Tibial artery (tissue), 4 donors: ENCODE results near the gene DISC1.

Source experiments
- DNase-seq, 2 donors: peaks; one replicate each; pipeline ENCODE4 v3.0.0-alpha.2; 2019
- H3K27ac ChIP-seq, 2 donors: fragments of 200-600 bp; sonication (generic) in 1 of 2; 1 replicate in 1 of 2; 2 replicates in 1 of 2; pipeline ENCODE4 v1.5.1; 2018 to 2019; ENCODE audit warnings: mild to moderate bottlenecking in 1 of 2
- H3K27me3 ChIP-seq, 2 donors: fragments of 200-600 bp; sonication (generic) in 1 of 2; one replicate each; pipeline versions ENCODE4 v1.5.1 to v1.6.0; 2016 to 2019
- H3K36me3 ChIP-seq, 3 donors: fragments of 200-600 bp; sonication (generic) in 2 of 3; one replicate each; pipeline ENCODE4 v1.5.1; 2016 to 2019; ENCODE audit warnings: mild to moderate bottlenecking in 2 of 3
- H3K4me1 ChIP-seq, 4 donors: fragments of 200-600 bp; sonication (generic) in 2 of 4; 1 replicate in 3 of 4; 2 replicates in 1 of 4; pipeline ENCODE4 v1.5.1; 2016 to 2019
- H3K4me3 ChIP-seq, 2 donors: fragments of 200-600 bp; sonication (generic) in 1 of 2; 1 replicate in 1 of 2; 2 replicates in 1 of 2; pipeline ENCODE4 v1.5.1; 2018 to 2019; ENCODE audit warnings: mild to moderate bottlenecking in 2 of 2
- H3K9me3 ChIP-seq, 3 donors: fragments of 200-600 bp; sonication (generic) in 1 of 3; one replicate each; pipeline ENCODE4 v1.5.1; 2016 to 2019
- intact Hi-C: fragments of 100-400 bp; cut with DNase I; formaldehyde crosslinking; loops from one replicate; pipeline ENCODE4 v1.15.0; 2023; ENCODE audit warnings: low total_unique reads
- TF ChIP-seq, protein P1 (sequence below), 2 experiments: fragments of 200-600 bp in 1 of 2; fragments of 450-650 bp in 1 of 2; IDR thresholded peaks; one replicate each; pipeline ENCODE4 v1.5.1; 2017 to 2019; ENCODE audit warnings: antibody characterized with exemption in 2 of 2, mild to moderate bottlenecking in 1 of 2, moderate library complexity in 1 of 2

The DISC1 gene

DNA sequence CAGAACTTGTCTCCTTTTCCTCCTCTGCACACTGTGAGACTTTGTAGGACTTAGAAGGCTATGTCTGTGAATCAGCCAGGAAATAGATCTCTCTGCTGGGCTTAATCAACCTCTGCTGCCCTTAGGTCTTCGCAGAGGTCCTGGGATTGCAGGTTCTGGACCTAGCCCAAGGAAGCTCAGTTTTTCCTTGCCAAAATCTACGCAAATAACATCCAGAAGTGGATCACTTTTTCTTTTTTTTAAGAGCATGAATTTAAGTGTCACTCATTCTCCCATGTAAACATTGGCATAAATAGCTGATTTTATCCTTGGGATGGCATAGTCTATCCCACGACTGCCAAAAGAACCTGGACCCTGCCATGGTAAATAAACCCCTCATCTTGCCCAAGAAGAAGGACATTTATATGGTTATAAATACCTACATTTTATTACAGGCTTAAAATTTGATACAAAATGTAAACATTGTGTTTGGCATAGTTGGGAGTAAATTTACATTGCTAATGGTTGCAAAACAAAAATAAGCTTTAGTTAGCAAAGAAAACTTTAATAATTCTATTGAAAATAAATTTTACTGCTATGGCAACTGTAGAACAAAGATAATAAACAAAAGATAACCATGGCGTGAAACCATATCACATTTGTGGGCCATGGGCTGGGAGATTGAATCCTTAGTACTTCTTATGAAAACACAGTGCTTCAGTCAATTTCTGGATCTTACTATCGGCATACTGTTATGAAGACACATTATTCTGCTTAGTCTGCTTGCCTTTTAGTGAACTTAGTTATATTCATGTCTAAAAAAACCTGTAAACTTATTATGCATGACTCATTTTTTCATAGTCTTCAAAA lies 24.5 kb upstream of the DISC1 start:
- TF ChIP-seq, protein P1, sequence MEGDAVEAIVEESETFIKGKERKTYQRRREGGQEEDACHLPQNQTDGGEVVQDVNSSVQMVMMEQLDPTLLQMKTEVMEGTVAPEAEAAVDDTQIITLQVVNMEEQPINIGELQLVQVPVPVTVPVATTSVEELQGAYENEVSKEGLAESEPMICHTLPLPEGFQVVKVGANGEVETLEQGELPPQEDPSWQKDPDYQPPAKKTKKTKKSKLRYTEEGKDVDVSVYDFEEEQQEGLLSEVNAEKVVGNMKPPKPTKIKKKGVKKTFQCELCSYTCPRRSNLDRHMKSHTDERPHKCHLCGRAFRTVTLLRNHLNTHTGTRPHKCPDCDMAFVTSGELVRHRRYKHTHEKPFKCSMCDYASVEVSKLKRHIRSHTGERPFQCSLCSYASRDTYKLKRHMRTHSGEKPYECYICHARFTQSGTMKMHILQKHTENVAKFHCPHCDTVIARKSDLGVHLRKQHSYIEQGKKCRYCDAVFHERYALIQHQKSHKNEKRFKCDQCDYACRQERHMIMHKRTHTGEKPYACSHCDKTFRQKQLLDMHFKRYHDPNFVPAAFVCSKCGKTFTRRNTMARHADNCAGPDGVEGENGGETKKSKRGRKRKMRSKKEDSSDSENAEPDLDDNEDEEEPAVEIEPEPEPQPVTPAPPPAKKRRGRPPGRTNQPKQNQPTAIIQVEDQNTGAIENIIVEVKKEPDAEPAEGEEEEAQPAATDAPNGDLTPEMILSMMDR (IDR thresholded peaks at IDR 0.05) = no peak
- H3K27ac ChIP-seq = peak overlapping the region in 1 of 2 donors; percentile 13
- intact Hi-C loops = loop anchor here (5.0 kb wide), 1 partner anchor 245 kb away; no protein-coding TSS in a partner anchor
- peaks cover 0 to 26% (median 5%) of the 10 kb centered on the region in 4 donors for H3K4me1 ChIP-seq
- no peaks in the 10 kb centered on the region for H3K27me3 ChIP-seq
- H3K36me3 ChIP-seq = no peaks in the 10 kb centered on the region
- H3K4me3 ChIP-seq = no peak overlapping the region
- no peaks in the 10 kb centered on the region for H3K9me3 ChIP-seq
- no peak for DNase-seq

DNA sequence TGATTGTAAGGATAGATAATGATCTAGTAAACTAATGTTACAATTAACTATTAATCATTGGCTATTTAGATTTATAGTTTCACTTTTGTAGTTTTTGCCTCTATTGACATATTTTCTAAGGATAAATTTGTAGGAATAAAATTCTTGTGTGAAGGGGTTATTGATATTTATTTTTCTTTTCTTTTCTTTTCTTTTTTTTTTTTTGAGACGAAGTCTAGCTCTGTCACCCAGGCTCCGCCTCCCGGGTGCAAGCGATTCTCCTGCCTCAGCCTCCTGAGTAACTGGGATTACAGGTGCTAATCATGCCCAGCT lies 24.0 kb upstream of the DISC1 start:
- no peaks in the 10 kb centered on the region for H3K9me3 ChIP-seq
- DNase-seq = no peak
- peaks cover 0 to 26% (median 5%) of the 10 kb centered on the region in 4 donors for H3K4me1 ChIP-seq
- no peak overlapping the region for H3K27ac ChIP-seq
- no peaks in the 10 kb centered on the region for H3K36me3 ChIP-seq
- H3K27me3 ChIP-seq = no peaks in the 10 kb centered on the region
- no peak overlapping the region for H3K4me3 ChIP-seq
- intact Hi-C loops = loop anchor here (5.0 kb wide), 1 partner anchor 245 kb away; no protein-coding TSS in a partner anchor
- TF ChIP-seq, protein P1 (IDR thresholded peaks at IDR 0.05) = no peak

GRCh38 chr1:231603598-231604275 lies 22.9 kb upstream of the DISC1 start:
- Histone ChIP-seq H3K36me3 (no peaks in the 10 kb centered on the region), H3K9me3 (no peaks in the 10 kb centered on the region), H3K27ac (peak overlapping the region in 1 of 2 donors; percentile 4), H3K4me3 (peak overlapping the region; percentile 46 to 47), H3K27me3 (no peaks in the 10 kb centered on the region), H3K4me1 (peaks cover 0 to 26% (median 5%) of the 10 kb centered on the region in 4 donors)
- no peak for DNase-seq
- intact Hi-C loops = loop anchor here (5.0 kb wide), 1 partner anchor 246 kb away; no protein-coding TSS in a partner anchor
- TF ChIP-seq, protein P1 (IDR thresholded peaks at IDR 0.05) = peak; percentile 61 to 75

DNA sequence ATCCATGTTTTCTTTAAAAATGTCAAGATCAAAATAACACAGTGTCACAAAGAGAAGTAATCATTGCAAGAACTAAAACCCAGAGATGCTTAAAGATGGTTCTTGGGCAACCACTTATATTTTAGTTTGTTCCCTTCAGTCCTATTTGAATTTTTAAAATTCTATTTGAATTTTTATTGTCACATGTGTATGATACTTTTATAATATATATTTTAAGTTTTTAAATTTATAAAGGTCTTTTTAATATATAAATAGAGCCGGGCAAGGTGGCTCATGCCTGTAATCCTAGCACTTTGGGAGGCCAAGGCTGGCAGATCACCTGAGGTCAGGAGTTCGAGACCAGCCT lies 22.3 kb upstream of the DISC1 start:
- no peaks in the 10 kb centered on the region for H3K36me3 ChIP-seq
- no peaks in the 10 kb centered on the region for H3K27me3 ChIP-seq
- H3K9me3 ChIP-seq = no peaks in the 10 kb centered on the region
- H3K4me3 ChIP-seq = peak overlapping the region in 1 of 2 donors; percentile 46
- H3K4me1 ChIP-seq = peaks cover 0 to 26% (median 5%) of the 10 kb centered on the region in 4 donors
- no peak overlapping the region for H3K27ac ChIP-seq
- intact Hi-C loops = loop anchor here (5.0 kb wide), 1 partner anchor 247 kb away; no protein-coding TSS in a partner anchor
- no peak for DNase-seq
- TF ChIP-seq, protein P1 (IDR thresholded peaks at IDR 0.05) = no peak

GRCh38 chr1:231605149-231606100 lies 21.2 kb upstream of the DISC1 start:
- no peak for DNase-seq
- intact Hi-C loops = no loop called here

More at GRCh38 chr1:231605149-231606100, 21.2 kb upstream of the DISC1 start:
- Histone ChIP-seq H3K9me3 (no peaks in the 10 kb centered on the region), H3K4me1 (peaks cover 0 to 26% (median 5%) of the 10 kb centered on the region in 4 donors), H3K4me3 (no peak overlapping the region), H3K27ac (no peak overlapping the region), H3K36me3 (no peaks in the 10 kb centered on the region), H3K27me3 (no peaks in the 10 kb centered on the region)
- TF ChIP-seq, protein P1 (IDR thresholded peaks at IDR 0.05) = no peak
